GM20000 (cell line): ENCODE data around the gene FOXN1.
A peak's percentile ranks its signal among the peaks of the same experiment; 100 is the strongest.

Experiments
- DNase-seq: peaks from one replicate; pipeline ENCODE4 v3.0.0; 2012; ENCODE audit warnings: low spot score
- CTCF ChIP-seq: IDR thresholded peaks from 2 replicates; pipeline ENCODE4 v1.5.1; 2012; ENCODE audit warnings: mild to moderate bottlenecking, control low read depth; ENCODE audit errors: extremely low read depth, missing control alignments

FOXN1 gene

DNA sequence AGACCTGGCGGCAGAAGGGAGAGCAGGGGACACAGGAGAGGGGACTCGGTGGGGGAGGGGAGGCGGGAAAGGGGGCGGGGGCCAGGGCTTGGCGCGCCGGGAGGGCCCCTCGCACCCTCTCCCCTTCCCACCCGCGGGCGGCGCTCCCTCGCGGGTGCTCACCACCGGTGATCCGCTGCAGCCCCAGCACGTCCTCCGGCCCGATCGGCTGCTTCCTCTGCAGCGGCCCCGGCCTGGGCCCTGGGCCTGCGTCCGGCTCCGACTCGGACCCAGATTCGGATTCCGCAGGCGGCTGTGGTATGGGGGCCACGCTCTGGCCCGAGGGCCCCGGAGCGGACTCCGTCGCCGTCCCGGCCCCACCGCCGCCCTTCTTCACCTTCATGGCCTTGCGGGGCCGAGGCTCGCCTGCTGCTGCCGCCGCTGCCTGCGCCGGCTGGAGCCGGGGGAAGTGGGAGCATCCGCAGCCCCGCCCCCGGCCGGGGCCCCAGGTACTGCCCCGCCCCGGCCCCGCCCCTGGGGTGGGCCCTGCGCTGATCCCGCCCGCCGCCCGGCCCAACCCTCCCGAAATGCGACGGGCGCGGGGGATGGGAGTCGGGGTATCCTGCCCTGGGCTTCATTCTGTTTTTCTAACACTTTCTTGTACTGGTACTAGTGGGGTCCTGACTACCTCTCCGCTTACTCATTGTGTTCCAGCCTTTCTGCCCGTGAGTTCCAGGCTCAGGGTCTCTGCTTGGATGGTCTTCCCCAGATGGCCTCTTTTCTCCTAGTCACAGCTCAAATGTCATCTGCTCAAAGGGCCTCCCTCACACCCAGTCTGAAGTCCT, 46.2 kb downstream of the FOXN1 start, which contains the start of gene UNC119:
UNC119 (minus strand) TSS at position 449 of the 824 bp plus-strand sequence; CDS start at position 382, 67 bp downstream.
- peak; percentile 95 for DNase-seq
- no peak for TF ChIP-seq CTCF

DNA sequence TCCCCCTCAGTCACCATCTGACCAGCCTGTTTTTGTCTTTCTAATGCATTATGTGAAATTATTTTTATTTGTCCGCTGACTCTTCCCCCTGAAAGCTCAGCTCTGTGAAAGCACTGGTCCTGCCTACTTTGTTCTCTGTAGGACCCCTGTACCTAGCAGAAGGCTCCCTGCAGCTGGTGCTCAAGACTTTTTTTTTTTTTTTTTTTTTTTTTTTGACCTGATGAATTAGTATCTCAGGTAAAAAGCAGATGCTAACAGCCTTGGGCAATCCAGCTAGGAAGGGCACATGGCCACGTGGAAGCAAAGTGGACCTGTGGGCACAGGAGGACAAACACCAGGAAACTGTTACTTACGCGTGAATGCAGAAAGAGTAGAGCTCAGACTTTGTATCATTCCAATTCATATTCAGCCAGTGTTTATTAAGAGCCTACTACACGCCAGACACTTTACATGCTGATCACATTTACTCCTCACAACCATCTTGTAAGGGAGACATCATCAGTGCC, 46.9 kb downstream of the FOXN1 start:
- no peak for DNase-seq
- no peak for TF ChIP-seq CTCF

- TF ChIP-seq CTCF: no peak
- DNase-seq: no peak
Observed at GRCh38 chr17:28554565-28554964, 48.4 kb downstream of the FOXN1 start.

- DNase-seq: no peak
- TF ChIP-seq CTCF: no peak
Observed at GRCh38 chr17:28555022-28555421, 48.9 kb downstream of the FOXN1 start.

- no peak for DNase-seq
Observed at GRCh38 chr17:28563475-28563874, 57.3 kb downstream of the FOXN1 start.

DNA sequence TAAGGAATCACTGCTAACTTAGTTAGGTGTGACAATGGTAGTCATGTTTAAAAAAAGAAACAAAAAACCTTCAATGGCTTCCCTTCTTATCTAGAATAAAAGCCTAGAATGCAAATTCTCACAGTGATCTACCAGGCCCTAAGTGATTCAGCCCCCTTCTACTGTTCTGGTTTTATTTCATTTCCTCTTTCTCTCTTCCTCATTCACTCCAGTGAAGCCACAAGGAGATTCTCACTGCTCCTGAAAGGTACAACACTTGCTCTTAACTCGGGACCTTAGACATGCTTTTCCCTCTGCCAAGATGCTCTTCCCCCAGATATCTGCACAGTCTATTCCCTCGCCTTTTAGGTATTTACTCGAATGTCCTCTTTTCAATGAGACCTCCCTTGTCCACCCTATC, 61.5 kb downstream of the FOXN1 start:
- no peak for TF ChIP-seq CTCF
- DNase-seq: peak; percentile 65

More at GRCh38 chr17:28563475-28563874, 57.3 kb downstream of the FOXN1 start:
- no peak for TF ChIP-seq CTCF

GRCh38 chr17:28569446-28569845, 63.3 kb downstream of the FOXN1 start:
- DNase-seq: no peak
- no peak for TF ChIP-seq CTCF
